IMR-90 (cell line): ENCODE results near the gene MYO1D. TPM values are rescaled to one million over a fixed set of nuclear protein-coding genes. Genes with fewer than 3 reads are reported as not detected.

Source experiments
- ATAC-seq: fragments of 200-7000 bp; cut with Tn5 transposase; 2 replicates; pipeline ENCODE4 v1.9.1; 2020; ENCODE audit warnings: low read depth, mild to moderate bottlenecking, moderate library complexity
- BruUV-seq: library from RNA; stranded (reverse); fragments of 400-500 nt; replicated peaks from 2 replicates; lab custom pipeline; 2021; lab: Mats Ljungman, UMichigan
- CTCF ChIA-PET: fragments of 300-600 bp; formaldehyde crosslinking; extraction: SDS; loops from one replicate; lab custom pipeline; 2021; ENCODE audit warnings: antibody characterized with exemption; lab: Yijun Ruan, JAX
- POLR2A ChIA-PET: fragments of 300-600 bp; sonication (Branson Sonifier 250); formaldehyde crosslinking; loops from one replicate; lab custom pipeline; 2022; ENCODE audit warnings: antibody characterized with exemption; ENCODE audit not compliant: unreplicated experiment; lab: Charles Lee
- DNase-seq: peaks from one replicate; pipeline ENCODE4 v3.0.0; 2013
- H2AFZ ChIP-seq: replicated peaks from 2 replicates; pipeline ENCODE3; 2013; ENCODE audit warnings: low read length, mild to moderate bottlenecking; ENCODE audit not compliant: poor library complexity
- H2AK5ac ChIP-seq: 2 replicates; pipeline ENCODE4 v1.6.1; 2013; ENCODE audit warnings: low read depth, low read length, inconsistent platforms
- H2AK9ac ChIP-seq: replicated peaks from 2 replicates; pipeline ENCODE3; 2013; ENCODE audit warnings: mild to moderate bottlenecking, low read depth, low read length, moderate library complexity; ENCODE audit not compliant: poor library complexity
- H2BK120ac ChIP-seq: 2 replicates; pipeline ENCODE4 v1.6.1; 2013; ENCODE audit warnings: low read depth, low read length, inconsistent platforms
- H2BK15ac ChIP-seq: 3 replicates; pipeline ENCODE4 v1.6.1; 2013; ENCODE audit warnings: low read depth, low read length, inconsistent platforms
- H2BK20ac ChIP-seq: 2 replicates; pipeline ENCODE4 v1.6.1; 2013; ENCODE audit warnings: low read depth, mild to moderate bottlenecking, inconsistent platforms, low read length, moderate library complexity
- H2BK5ac ChIP-seq: 2 replicates; pipeline ENCODE4 v1.6.1; 2013; ENCODE audit warnings: mild to moderate bottlenecking, low read depth, low read length, inconsistent platforms; ENCODE audit not compliant: poor library complexity, severe bottlenecking
- H3K14ac ChIP-seq: replicated peaks from 2 replicates; pipeline ENCODE4 v1.6.1; 2013; ENCODE audit warnings: low read depth, low read length, inconsistent platforms
- H3K18ac ChIP-seq: 2 replicates; pipeline ENCODE4 v1.6.1; 2013; ENCODE audit warnings: low read depth, low read length, control low read depth
- H3K23ac ChIP-seq: 2 replicates; pipeline ENCODE4 v1.6.1; 2013; ENCODE audit warnings: low read depth, low read length, inconsistent platforms
- H3K27ac ChIP-seq: 2 replicates; pipeline ENCODE4 v1.5.1; 2013; ENCODE audit warnings: mild to moderate bottlenecking, control low read depth, low read length; ENCODE audit not compliant: insufficient read depth
- H3K27me3 ChIP-seq: 2 replicates; pipeline ENCODE4 v1.6.1; 2013; ENCODE audit warnings: low read length; ENCODE audit not compliant: control insufficient read depth, insufficient read depth
- H3K36me3 ChIP-seq: 2 replicates; pipeline ENCODE4 v1.6.1; 2013; ENCODE audit warnings: low read length, mixed read lengths; ENCODE audit not compliant: control insufficient read depth, insufficient read depth
- H3K4ac ChIP-seq: 2 replicates; pipeline ENCODE4 v1.6.1; 2013; ENCODE audit warnings: low read depth, low read length, inconsistent platforms
- H3K4me1 ChIP-seq: 2 replicates; pipeline ENCODE4 v1.6.1; 2013; ENCODE audit warnings: low read length, mixed read lengths; ENCODE audit not compliant: control insufficient read depth, insufficient read depth
- H3K4me2 ChIP-seq: 2 replicates; pipeline ENCODE4 v1.6.1; 2013; ENCODE audit warnings: low read depth, mild to moderate bottlenecking, control low read depth, low read length, moderate library complexity
- H3K4me3 ChIP-seq: 2 replicates; pipeline ENCODE4 v1.5.1; 2013; ENCODE audit warnings: low read depth, mild to moderate bottlenecking, control low read depth, low read length, moderate library complexity; ENCODE audit not compliant: insufficient read depth
- H3K56ac ChIP-seq: 2 replicates; pipeline ENCODE4 v1.6.1; 2013; ENCODE audit warnings: low read length, inconsistent platforms; ENCODE audit not compliant: insufficient read depth; ENCODE audit errors: extremely low read depth
- H3K79me1 ChIP-seq, 2 experiments: 2 replicates each; pipeline ENCODE4 v1.6.1; 2013; ENCODE audit warnings: low read length in 2 of 2, inconsistent platforms in 1 of 2, low read depth in 1 of 2
- H3K9ac ChIP-seq: 2 replicates; pipeline ENCODE4 v1.6.1; 2013; ENCODE audit warnings: low read depth, low read length, control low read depth
- H3K9me1 ChIP-seq: 2 replicates; pipeline ENCODE4 v1.6.1; 2013; ENCODE audit warnings: low read length, inconsistent platforms; ENCODE audit not compliant: insufficient read depth
- H3K9me3 ChIP-seq: 2 replicates; pipeline ENCODE4 v1.6.1; 2013; ENCODE audit warnings: low read length; ENCODE audit not compliant: control insufficient read depth, insufficient read depth
- H4K20me1 ChIP-seq: 2 replicates; pipeline ENCODE4 v1.6.1; 2013; ENCODE audit warnings: low read length, inconsistent platforms; ENCODE audit not compliant: insufficient read depth
- H4K5ac ChIP-seq: 2 replicates; pipeline ENCODE4 v1.6.1; 2013; ENCODE audit warnings: mild to moderate bottlenecking, low read depth, low read length, control low read depth
- H4K8ac ChIP-seq, 2 experiments: 2 replicates each; pipeline ENCODE4 v1.6.1; 2013; ENCODE audit warnings: low read depth in 2 of 2, low read length in 2 of 2, control low read depth in 1 of 2, inconsistent platforms in 1 of 2
- H4K91ac ChIP-seq: 2 replicates; pipeline ENCODE4 v1.6.1; 2013; ENCODE audit warnings: low read depth, low read length, inconsistent platforms; ENCODE audit not compliant: insufficient read depth
- MXI1 ChIP-seq: IDR thresholded peaks from 2 replicates; pipeline ENCODE4 v1.6.1; 2012; ENCODE audit warnings: low read depth, mild to moderate bottlenecking, low read length, moderate library complexity, borderline replicate concordance
- SMC3 ChIP-seq: fragments of 150-350 bp; IDR thresholded peaks from 2 replicates; pipeline ENCODE4 v1.6.1; 2016; ENCODE audit warnings: low read depth, mild to moderate bottlenecking, antibody characterized with exemption, low read length, moderate library complexity
- USF2 ChIP-seq: fragments of 150-350 bp; IDR thresholded peaks from 2 replicates; pipeline ENCODE4 v1.6.1; 2017; ENCODE audit warnings: mild to moderate bottlenecking, antibody characterized with exemption, low read length, low read depth
- WGBS, 2 experiments: methylation state at CpG; one replicate each; pipeline versions ENCODE4 v1.1.5 to v1.1.7; 2013; ENCODE audit warnings: missing lambda C conversion rate in 2 of 2; ENCODE audit not compliant: insufficient read length in 1 of 2; ENCODE audit errors: extremely low coverage in 2 of 2; 5-methylcytosine and 5-hydroxymethylcytosine counted together
- dilution Hi-C: fragments of 300-500 bp; cut with HindIII; formaldehyde crosslinking; loops from one replicate; pipeline ENCODE4 v1.14.3; 2018; ENCODE audit warnings: low sequenced_read_pairs; ENCODE audit not compliant: unreplicated experiment
- in situ Hi-C: fragments of 300-500 bp; cut with MboI; formaldehyde crosslinking; loops from 3 replicates; pipeline ENCODE4 v1.14.3; 2019; ENCODE audit warnings: low sequenced_read_pairs, inconsistent platforms, mixed read lengths
- intact Hi-C: fragments of 100-400 bp; cut with micrococcal nuclease; formaldehyde crosslinking; loops from 2 replicates; pipeline ENCODE4 v1.10.0; 2022
- polyA plus RNA-seq, 3 experiments: library from polyadenylated mRNA; depleted of rRNA; stranded (reverse); fragments of >200 nt; gene quantifications; 2 replicates each; pipeline ENCODE4 v1.2.3, GENCODE V29; 2012; ENCODE audit warnings: low replicate concordance in 1 of 3
- total RNA-seq: library from RNA; depleted of rRNA; stranded (reverse); fragments of >200 nt; gene quantifications from 2 replicates; pipeline ENCODE4 v1.2.3, GENCODE V29; 2012

Gene MYO1D
- total and polyA plus RNA-seq, 2 of the 4 experiments (the other 2 are of a cell fraction), result 0.63 to 0.90 TPM

GRCh38 chr17:32696426-32696825, 180.5 kb downstream of the MYO1D start:
- POLR2A ChIA-PET, result no interaction called here
- dilution Hi-C loops, result no loop called here
- ATAC-seq, result no peak

More at GRCh38 chr17:32696426-32696825, 180.5 kb downstream of the MYO1D start:
- no peak overlapping the region for H2BK5ac ChIP-seq
- H3K9me3 ChIP-seq, result no peaks in the 10 kb centered on the region
- H4K20me1 ChIP-seq, result no peaks in the 10 kb centered on the region
- no peak overlapping the region for H3K18ac ChIP-seq
- no peak for TF ChIP-seq USF2
- no peak for TF ChIP-seq SMC3
- no peak for TF ChIP-seq MXI1
- H3K27ac ChIP-seq, result no peak overlapping the region
- H2BK20ac ChIP-seq, result no peak overlapping the region
- CTCF ChIA-PET, result interaction anchor here (1.3 kb wide), 1 partner anchor 20 kb away, joined by 3 read pairs; no protein-coding TSS in a partner anchor
- H3K36me3 ChIP-seq, result no peaks in the 10 kb centered on the region
- H3K79me1 ChIP-seq, result no peaks in the 10 kb centered on the region
- no peaks in the 10 kb centered on the region for H3K27me3 ChIP-seq
- H2AK5ac ChIP-seq, result no peak overlapping the region
- no peak for DNase-seq
- H3K23ac ChIP-seq, result no peak overlapping the region
- intact Hi-C loops, result no loop called here
- no peak overlapping the region for H2AFZ ChIP-seq
- WGBS, 2 experiments, result no CpG with 5 or more reads among the region's 1 CpG
- BruUV-seq, result no TSS peak
- H3K56ac ChIP-seq, result no peak overlapping the region
- no peaks in the 10 kb centered on the region for H3K9me1 ChIP-seq
- H3K4me1 ChIP-seq, result no peaks in the 10 kb centered on the region
- no peak overlapping the region for H4K5ac ChIP-seq
- H3K14ac ChIP-seq, result no peak overlapping the region
- H4K8ac ChIP-seq, result no peak overlapping the region
- H3K4ac ChIP-seq, result no peak overlapping the region
- H3K4me3 ChIP-seq, result no peak overlapping the region
- no peak overlapping the region for H3K4me2 ChIP-seq
- in situ Hi-C loops, result no loop called here
- H2BK15ac ChIP-seq, result no peak overlapping the region
- no peak overlapping the region for H3K9ac ChIP-seq
- H2BK120ac ChIP-seq, result no peak overlapping the region
- no peak overlapping the region for H2AK9ac ChIP-seq
- no peak overlapping the region for H4K91ac ChIP-seq
